ENCODE data around the gene PXMP2.
"Not testable (repeated sequence)": the region's sequence is repeated elsewhere in the genome, so short reads cannot be mapped to it uniquely, and the experiment has no call there.

Gene PXMP2

DNA sequence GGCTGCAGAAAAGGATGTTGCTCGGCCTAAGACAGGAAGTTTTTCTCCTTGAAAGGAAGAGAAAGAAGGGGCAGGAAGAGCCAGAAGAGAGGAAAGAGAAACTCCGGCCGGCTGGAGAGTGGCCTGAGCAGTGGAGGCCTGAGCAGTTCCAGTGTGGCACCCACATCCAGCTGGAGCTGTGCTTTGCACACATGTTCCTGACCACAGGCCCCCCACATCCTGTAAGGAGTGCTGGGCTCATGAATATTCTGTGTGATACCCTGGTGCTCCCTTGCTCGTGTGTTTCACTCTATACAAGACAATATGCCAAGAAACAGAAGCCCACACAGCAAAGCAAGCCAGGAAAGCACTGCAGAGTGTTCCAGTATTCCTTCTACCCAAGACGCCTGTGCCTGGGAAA, 27.3 kb upstream of the PXMP2 start:
- DNase-seq (ENCODE audit: low read depth), result no peak

GRCh38 chr12:132660996-132661395, 26.4 kb upstream of the PXMP2 start:
- no peak for DNase-seq (ENCODE audit: low read depth)

DNA sequence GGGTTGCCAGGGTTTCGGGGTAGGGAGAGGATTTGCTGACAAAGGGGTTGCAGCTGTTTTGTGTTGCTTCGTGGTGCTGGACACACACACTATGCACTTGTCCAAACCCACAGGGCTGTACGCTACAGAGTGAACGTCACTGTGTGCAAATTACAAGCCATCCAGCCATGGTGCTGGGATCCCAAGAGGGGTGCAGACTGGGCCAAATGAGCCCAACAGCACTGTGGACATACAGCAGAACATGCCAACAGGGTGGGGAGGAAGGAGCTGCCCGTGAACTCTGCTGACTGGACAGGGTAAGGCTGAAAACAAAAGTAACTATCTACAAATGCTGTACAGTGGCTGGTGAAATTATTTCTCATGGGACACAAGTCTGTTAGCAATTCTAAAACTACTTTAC, 25.4 kb upstream of the PXMP2 start:
- no peak for DNase-seq (ENCODE audit: low read depth)

- DNase-seq (ENCODE audit: low read depth), result no peak
Observed at GRCh38 chr12:132662901-132663755, 24.3 kb upstream of the PXMP2 start.

GRCh38 chr12:132664206-132665148, 22.9 kb upstream of the PXMP2 start:
- no peak for DNase-seq (ENCODE audit: low read depth)

DNA sequence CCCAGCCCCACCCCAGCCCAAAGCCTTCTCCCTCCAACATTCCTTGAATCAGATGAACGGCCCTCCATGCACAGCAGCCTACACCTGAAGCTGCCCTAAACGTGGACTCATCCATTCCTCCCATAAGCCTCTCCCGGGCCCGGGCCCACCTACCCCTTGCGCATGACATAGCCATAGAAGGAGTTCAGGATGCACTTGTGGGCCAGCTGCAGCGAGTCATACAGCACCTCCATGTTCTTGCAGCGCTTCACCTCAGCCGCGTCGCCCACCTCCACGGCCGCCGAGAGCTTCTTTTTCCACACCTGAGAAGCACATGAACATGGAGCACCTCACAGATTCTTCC, 22.3 kb upstream of the PXMP2 start:
- DNase-seq (ENCODE audit: low read depth), result no peak

- DNase-seq (ENCODE audit: low read depth), result no peak
Observed at GRCh38 chr12:132665794-132666193, 21.6 kb upstream of the PXMP2 start.

GRCh38 chr12:132668191-132669088, 18.9 kb upstream of the PXMP2 start:
- DNase-seq (ENCODE audit: low read depth), result no peak

GRCh38 chr12:132669166-132669879, 18.1 kb upstream of the PXMP2 start:
- DNase-seq (ENCODE audit: low read depth), result no peak

GRCh38 chr12:132672116-132672515, 15.3 kb upstream of the PXMP2 start:
- DNase-seq (ENCODE audit: low read depth), result no peak

GRCh38 chr12:132672678-132673077, 14.7 kb upstream of the PXMP2 start:
- DNase-seq (ENCODE audit: low read depth), result no peak

DNA sequence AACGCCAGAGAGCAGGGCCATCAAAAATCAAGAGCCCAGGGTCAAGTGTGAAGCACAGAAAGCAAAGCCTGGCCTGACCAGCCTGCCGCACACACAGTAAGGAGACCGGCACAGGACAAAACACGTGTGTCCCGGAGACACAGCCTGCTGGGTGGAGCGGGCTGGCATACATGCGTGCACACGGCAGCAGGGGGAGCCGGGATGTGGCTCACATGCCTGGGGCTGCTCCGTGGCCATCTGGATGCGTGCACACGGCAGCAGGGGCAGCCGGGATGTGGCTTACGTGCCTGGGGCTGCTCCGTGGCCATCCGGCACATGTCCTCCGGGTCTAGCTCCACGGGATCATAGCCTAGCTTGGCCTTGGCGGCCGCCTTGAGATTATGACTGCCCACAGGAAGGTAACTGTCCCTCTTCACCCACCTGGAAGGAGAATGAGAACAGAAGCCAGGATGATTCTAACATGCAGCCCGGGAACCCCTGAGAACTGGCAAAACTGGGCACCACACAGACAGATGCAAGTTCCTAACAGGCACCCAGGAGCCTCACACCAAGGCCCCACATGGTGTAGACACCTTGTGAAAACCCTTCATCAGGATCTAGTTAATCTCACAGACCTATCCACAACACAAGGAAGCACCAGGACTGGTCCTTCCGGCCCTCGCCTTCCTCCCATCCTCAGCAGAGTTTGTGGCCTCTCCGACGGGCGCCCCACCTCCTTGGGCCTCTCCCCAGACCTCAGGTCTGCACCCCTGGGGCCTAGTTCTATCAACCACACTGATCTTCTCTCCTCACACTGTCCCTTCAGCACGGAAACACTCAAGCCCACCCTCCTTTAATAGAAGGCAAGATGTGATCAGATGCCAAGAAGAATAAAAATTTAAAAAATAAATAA, 13.9 kb upstream of the PXMP2 start:
- no peak for DNase-seq (ENCODE audit: low read depth)

GRCh38 chr12:132674561-132674960, 12.8 kb upstream of the PXMP2 start:
- DNase-seq (ENCODE audit: low read depth), result no peak

GRCh38 chr12:132675757-132676432, 11.5 kb upstream of the PXMP2 start:
- no peak for DNase-seq (ENCODE audit: low read depth)

- no peak for DNase-seq (ENCODE audit: low read depth)
Observed at GRCh38 chr12:132677492-132677891, 9.9 kb upstream of the PXMP2 start.

GRCh38 chr12:132685400-132685799, 2.0 kb upstream of the PXMP2 start:
- no peak for DNase-seq (ENCODE audit: low read depth)

- no peak for DNase-seq (ENCODE audit: low read depth)
Observed at GRCh38 chr12:132686825-132687210, 569 bp upstream of the PXMP2 start.

DNA sequence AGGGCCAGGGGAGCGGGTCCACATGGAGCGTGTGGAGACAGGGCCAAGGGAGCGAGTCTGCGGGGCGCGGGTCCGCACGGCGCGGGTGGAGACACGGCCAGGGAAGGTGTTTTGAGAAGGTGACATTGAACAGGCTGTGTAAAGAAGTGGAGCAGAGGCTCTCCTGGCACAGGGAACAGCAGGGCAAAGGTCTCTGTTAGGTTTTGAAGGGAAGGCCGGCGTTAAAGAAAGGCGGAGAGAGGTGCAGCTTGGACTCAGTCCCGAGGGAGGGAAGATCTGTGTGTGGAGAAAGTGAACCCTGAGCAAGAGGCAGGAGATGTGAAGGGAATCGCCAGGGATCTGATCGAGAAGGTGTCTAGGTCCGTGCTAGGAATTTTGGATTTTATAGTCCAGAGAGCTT, 1.8 kb downstream of the PXMP2 start:
- no peak for DNase-seq (ENCODE audit: low read depth)

DNA sequence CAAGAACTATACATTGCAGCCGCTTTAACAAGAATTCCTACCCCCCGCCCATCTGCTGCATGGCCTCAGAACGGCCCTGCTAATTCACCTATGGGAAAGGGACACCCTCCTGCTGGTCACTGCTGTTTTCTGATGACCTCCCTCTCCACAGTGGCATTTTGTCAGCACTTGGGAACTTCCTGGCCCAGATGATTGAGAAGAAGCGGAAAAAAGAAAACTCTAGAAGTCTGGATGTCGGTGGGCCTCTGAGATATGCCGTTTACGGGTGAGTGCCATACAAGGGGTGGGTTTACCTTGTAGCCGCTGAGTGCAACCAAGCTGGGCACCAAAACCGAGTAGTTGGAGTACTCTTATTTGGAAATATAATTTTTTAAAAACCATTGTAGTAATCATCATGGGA, 2.7 kb downstream of the PXMP2 start:
- DNase-seq (ENCODE audit: low read depth), result no peak

DNA sequence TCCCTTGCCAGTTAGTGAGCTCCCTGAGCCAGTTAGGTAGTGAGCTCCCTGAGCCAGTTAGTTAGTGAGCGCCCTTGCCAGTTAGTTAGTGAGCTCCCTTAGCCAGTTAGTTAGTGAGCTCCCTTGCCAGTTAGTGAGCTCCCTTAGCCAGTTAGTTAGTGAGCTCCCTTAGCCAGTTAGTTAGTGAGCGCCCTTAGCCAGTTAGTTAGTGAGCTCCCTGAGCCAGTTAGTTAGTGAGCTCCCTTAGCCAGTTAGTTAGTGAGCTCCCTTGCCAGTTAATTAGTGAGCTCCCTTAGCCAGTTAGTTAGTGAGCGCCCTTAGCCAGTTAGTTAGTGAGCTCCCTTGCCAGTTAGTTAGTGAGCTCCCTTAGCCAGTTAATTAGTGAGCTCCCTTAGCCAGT, 4.6 kb downstream of the PXMP2 start:
- DNase-seq (ENCODE audit: low read depth), result not testable (repeated sequence)
